Peyer's patch (tissue), 4 donors: Measurements from ENCODE around the gene NDUFC1. TPM values are rescaled to one million over a fixed set of nuclear protein-coding genes. Genes with fewer than 3 reads are reported as not detected.

Experiments used
- DNase-seq, 3 donors: peaks; one replicate each; pipeline ENCODE4 v3.0.0-alpha.2; 2017 to 2019
- H3K27ac ChIP-seq, 4 donors: fragments of 200-600 bp; sonication (generic); one replicate each; pipeline ENCODE4 v1.5.1; 2016 to 2019
- H3K27me3 ChIP-seq, 2 donors: fragments of 200-600 bp; sonication (generic); one replicate each; pipeline ENCODE4 v1.5.1; 2019
- H3K36me3 ChIP-seq, 3 donors: fragments of 200-600 bp; sonication (generic); one replicate each; pipeline ENCODE4 v1.5.1; 2016 to 2019
- H3K4me1 ChIP-seq, 4 donors: fragments of 200-600 bp; sonication (generic); one replicate each; pipeline ENCODE4 v1.5.1; 2016 to 2019
- H3K4me3 ChIP-seq, 4 donors: fragments of 200-600 bp; sonication (generic); 1 replicate in 3 of 4; 2 replicates in 1 of 4; pipeline ENCODE4 v1.5.1; 2016 to 2019; ENCODE audit warnings: mild to moderate bottlenecking in 1 of 4
- H3K9me3 ChIP-seq, 4 donors: fragments of 200-600 bp; sonication (generic); one replicate each; pipeline ENCODE4 v1.5.1; 2016 to 2019; ENCODE audit warnings: mild to moderate bottlenecking in 1 of 4
- CTCF ChIP-seq, 6 experiments: fragments of 450-650 bp in 4 of 6; fragments of 200-600 bp in 2 of 6; sonication (generic) in 1 of 6; IDR thresholded peaks; one replicate each; pipeline ENCODE4 v1.5.1; 2017 to 2019; ENCODE audit warnings: antibody characterized with exemption in 6 of 6, mild to moderate bottlenecking in 3 of 6, moderate library complexity in 1 of 6
- POLR2A ChIP-seq, 2 donors: fragments of 450-650 bp; IDR thresholded peaks; one replicate each; pipeline ENCODE4 v1.5.1; 2017; ENCODE audit warnings: antibody characterized with exemption in 2 of 2, mild to moderate bottlenecking in 2 of 2, moderate library complexity in 2 of 2
- total RNA-seq, 4 donors: library from RNA; depleted of rRNA; stranded (reverse); fragments of >200 nt; gene quantifications; one replicate each; pipeline ENCODE4 v1.1.0, GENCODE V29; 2016

The NDUFC1 gene
- total RNA-seq, 4 donors from 2014 or later, result 20.6 to 75.8 (median 53.9) TPM

GRCh38 chr4:139295206-139295941 lies 6.9 kb downstream of the NDUFC1 start:
- no peaks in the 10 kb centered on the region for H3K9me3 ChIP-seq
- H3K36me3 ChIP-seq, result peaks cover 0 to 31% (median 0%) of the 10 kb centered on the region in 3 donors
- DNase-seq, result peak; percentile 99
- H3K27me3 ChIP-seq, result no peaks in the 10 kb centered on the region
- peak overlapping the region; percentile 77 to 90 (median 84) for H3K27ac ChIP-seq
- H3K4me3 ChIP-seq, result peak overlapping the region; percentile 57 to 82 (median 71)
- TF ChIP-seq POLR2A (IDR thresholded peaks at IDR 0.05) (peak in 1 of 2 donors; percentile 61), CTCF (IDR thresholded peaks at IDR 0.05) (peak; percentile 92 to 97 (median 95))
- H3K4me1 ChIP-seq, result peaks cover 0 to 9% (median 0%) of the 10 kb centered on the region in 4 donors

- H3K4me3 ChIP-seq, result no peak overlapping the region
- H3K4me1 ChIP-seq, result no peaks in the 10 kb centered on the region
- no peaks in the 10 kb centered on the region for H3K27me3 ChIP-seq
- H3K9me3 ChIP-seq, result peaks cover 0 to 3% (median 0%) of the 10 kb centered on the region in 4 donors
- no peak for DNase-seq
- H3K36me3 ChIP-seq, result peaks cover 0 to 39% (median 0%) of the 10 kb centered on the region in 3 donors
- TF ChIP-seq POLR2A (IDR thresholded peaks at IDR 0.05), result no peak
- no peak for TF ChIP-seq CTCF (IDR thresholded peaks at IDR 0.05)
- no peak overlapping the region for H3K27ac ChIP-seq
These were observed 16.0 kb downstream of the NDUFC1 start for GRCh38 chr4:139286186-139286698.

- Histone ChIP-seq H3K4me3 (no peak overlapping the region), H3K9me3 (peaks cover 0 to 3% (median 0%) of the 10 kb centered on the region in 4 donors), H3K27me3 (peaks cover 0 to 12% of the 10 kb centered on the region in 2 donors), H3K36me3 (peaks cover 0 to 4% (median 0%) of the 10 kb centered on the region in 3 donors), H3K4me1 (peaks cover 0 to 5% (median 2%) of the 10 kb centered on the region in 4 donors), H3K27ac (no peak overlapping the region)
- DNase-seq, result no peak
- no peak for TF ChIP-seq CTCF (IDR thresholded peaks at IDR 0.05)
- TF ChIP-seq POLR2A (IDR thresholded peaks at IDR 0.05), result no peak
These were observed 19.6 kb downstream of the NDUFC1 start for GRCh38 chr4:139282721-139283075.

GRCh38 chr4:139282065-139282720 lies 20.1 kb downstream of the NDUFC1 start:
- no peaks in the 10 kb centered on the region for H3K36me3 ChIP-seq
- TF ChIP-seq CTCF (IDR thresholded peaks at IDR 0.05), result no peak
- TF ChIP-seq POLR2A (IDR thresholded peaks at IDR 0.05), result no peak
- peaks cover 0 to 3% (median 0%) of the 10 kb centered on the region in 4 donors for H3K9me3 ChIP-seq
- no peak for DNase-seq
- peaks cover 0 to 12% of the 10 kb centered on the region in 2 donors for H3K27me3 ChIP-seq
- H3K4me3 ChIP-seq, result no peak overlapping the region
- H3K4me1 ChIP-seq, result peaks cover 0 to 5% (median 2%) of the 10 kb centered on the region in 4 donors
- H3K27ac ChIP-seq, result no peak overlapping the region

GRCh38 chr4:139279760-139280620 lies 22.3 kb downstream of the NDUFC1 start, which contains the start of gene MGARP:
MGARP (minus strand) TSS chr4:139280225; CDS start chr4:139280158, 67 bp downstream.
- Histone ChIP-seq H3K27me3 (peaks cover 0 to 12% of the 10 kb centered on the region in 2 donors), H3K4me3 (peak within 1 kb of the TSS; percentile 13 to 46 (median 38)), H3K27ac (no peak within 1 kb of the TSS), H3K4me1 (peaks cover 0 to 5% (median 2%) of the 10 kb centered on the region in 4 donors), H3K9me3 (peaks cover 0 to 3% (median 0%) of the 10 kb centered on the region in 4 donors), H3K36me3 (no peaks in the 10 kb centered on the region)
- no peak for DNase-seq
- TF ChIP-seq CTCF (IDR thresholded peaks at IDR 0.05) (no peak), POLR2A (IDR thresholded peaks at IDR 0.05) (no peak)
